ENCODE data around the gene ARHGAP24.

- TF ChIP-seq CTCF (IDR thresholded peaks at IDR 0.05) (no peak), REST (IDR thresholded peaks at IDR 0.05; ENCODE audit: insufficient read depth in 1 of 2, low read depth in 2 of 2, low read length in 1 of 2) (no peak), POLR2AphosphoS5 (IDR thresholded peaks at IDR 0.05; ENCODE audit: low read depth, low read length) (no peak), SIN3A (IDR thresholded peaks at IDR 0.05; ENCODE audit: borderline replicate concordance, insufficient read depth, low read depth, low read length) (no peak), TCF7L2 (IDR thresholded peaks at IDR 0.05; ENCODE audit: low read depth, low read length) (no peak)
Observed at GRCh38 chr4:85925071-85925470, 450.1 kb downstream of the ARHGAP24 start.
